ENCODE results near the gene MRI1. TPM values are rescaled to one million over a fixed set of nuclear protein-coding genes. Genes with fewer than 3 reads are reported as not detected.

MRI1 gene
- polyA plus RNA-seq, 1 donor (not counting 4 experiments of a cell fraction or from before 2014, with no cell fraction given) = 22.8 TPM

- Histone ChIP-seq H4K20me1 (ENCODE audit: control insufficient read depth, extremely low read depth, insufficient read depth, low read length) (no peaks in the 10 kb centered on the region), H3K36me3 (ENCODE audit: control insufficient read depth in 2 of 2, extremely low read depth in 1 of 2, insufficient read depth in 2 of 2, low read length in 2 of 2) (no peaks in the 10 kb centered on the region), H3K27me3 (ENCODE audit: control insufficient read depth, extremely low read depth, insufficient read depth, low read length) (no peaks in the 10 kb centered on the region), H3K9me3 (ENCODE audit: control insufficient read depth, low read depth, low read length) (no peaks in the 10 kb centered on the region), H2AFZ (ENCODE audit: control insufficient read depth, low read length) (no peak overlapping the region), H3K79me2 (ENCODE audit: control insufficient read depth, insufficient read depth, low read length) (peaks cover 4% of the 10 kb centered on the region), H3K9ac (ENCODE audit: control insufficient read depth, extremely low read depth, insufficient read depth, low read length) (peak overlapping the region; percentile 75), H3K4me1 (ENCODE audit: control insufficient read depth, extremely low read depth, insufficient read depth, low read length) (peaks cover 30% of the 10 kb centered on the region), H3K27ac (ENCODE audit: control insufficient read depth, insufficient read depth, low read length) (peak overlapping the region; percentile 91), H3K4me2 (ENCODE audit: control insufficient read depth, extremely low read depth, insufficient read depth, low read depth, low read length) (peak overlapping the region; percentile 73), H3K9me1 (ENCODE audit: control insufficient read depth, extremely low read depth, insufficient read depth, low read length) (peaks cover 2% of the 10 kb centered on the region), H3K4me3 (ENCODE audit: control insufficient read depth in 2 of 3, extremely low read depth in 1 of 3, insufficient read depth in 2 of 3, low read depth in 1 of 3, low read length in 3 of 3) (peak overlapping the region; percentile 76 to 90 (median 79))
- dilution Hi-C loops (cut with MboI; ENCODE audit: extremely low pct_ligation_motif_present, low sequenced_read_pairs) = no loop called here
- TF ChIP-seq EZH2 (IDR thresholded peaks at IDR 0.05; ENCODE audit: low read length) = no peak
- no peak for TF ChIP-seq CTCF (optimal IDR thresholded peaks at IDR 0.05 in 1 of 3, IDR thresholded peaks at IDR 0.05 in 1 of 3, conservative IDR thresholded peaks at IDR 0.05 in 1 of 3; ENCODE audit: extremely low read depth in 1 of 3, insufficient read depth in 2 of 3, low read length in 3 of 3)
- FAIRE-seq (no peak), DNase-seq (ENCODE audit: low read depth, low spot score) (no peak)
These were observed 31.4 kb downstream of the MRI1 start for GRCh38 chr19:13795595-13796300.

- peaks cover 4% of the 10 kb centered on the region for H3K79me2 ChIP-seq (ENCODE audit: control insufficient read depth, insufficient read depth, low read length)
These were observed 32.2 kb downstream of the MRI1 start for GRCh38 chr19:13796301-13797057.

More at GRCh38 chr19:13796301-13797057, 32.2 kb downstream of the MRI1 start:
- H3K27ac ChIP-seq (ENCODE audit: control insufficient read depth, insufficient read depth, low read length) = peak overlapping the region; percentile 91
- peak overlapping the region; percentile 75 for H3K9ac ChIP-seq (ENCODE audit: control insufficient read depth, extremely low read depth, insufficient read depth, low read length)
- peaks cover 2% of the 10 kb centered on the region for H3K9me1 ChIP-seq (ENCODE audit: control insufficient read depth, extremely low read depth, insufficient read depth, low read length)
- peaks cover 30% of the 10 kb centered on the region for H3K4me1 ChIP-seq (ENCODE audit: control insufficient read depth, extremely low read depth, insufficient read depth, low read length)
- H3K4me2 ChIP-seq (ENCODE audit: control insufficient read depth, extremely low read depth, insufficient read depth, low read depth, low read length) = peak overlapping the region; percentile 73
- dilution Hi-C loops (cut with MboI; ENCODE audit: extremely low pct_ligation_motif_present, low sequenced_read_pairs) = no loop called here
- H3K4me3 ChIP-seq (ENCODE audit: control insufficient read depth in 2 of 3, extremely low read depth in 1 of 3, insufficient read depth in 2 of 3, low read depth in 1 of 3, low read length in 3 of 3) = peak overlapping the region; percentile 76 to 90 (median 79)
- no peak overlapping the region for H2AFZ ChIP-seq (ENCODE audit: control insufficient read depth, low read length)
- no peaks in the 10 kb centered on the region for H4K20me1 ChIP-seq (ENCODE audit: control insufficient read depth, extremely low read depth, insufficient read depth, low read length)
- peak in 2 of 3 experiments; percentile 13 to 40 for TF ChIP-seq CTCF (optimal IDR thresholded peaks at IDR 0.05 in 1 of 3, IDR thresholded peaks at IDR 0.05 in 1 of 3, conservative IDR thresholded peaks at IDR 0.05 in 1 of 3; ENCODE audit: extremely low read depth in 1 of 3, insufficient read depth in 2 of 3, low read length in 3 of 3)
- TF ChIP-seq EZH2 (IDR thresholded peaks at IDR 0.05; ENCODE audit: low read length) = no peak
- no peaks in the 10 kb centered on the region for H3K27me3 ChIP-seq (ENCODE audit: control insufficient read depth, extremely low read depth, insufficient read depth, low read length)
- no peaks in the 10 kb centered on the region for H3K9me3 ChIP-seq (ENCODE audit: control insufficient read depth, low read depth, low read length)
- no peak for DNase-seq (ENCODE audit: low read depth, low spot score)
- H3K36me3 ChIP-seq (ENCODE audit: control insufficient read depth in 2 of 2, extremely low read depth in 1 of 2, insufficient read depth in 2 of 2, low read length in 2 of 2) = no peaks in the 10 kb centered on the region
- peak; percentile 69 for FAIRE-seq

Data from keratinocyte (primary cell).